IMR-90 (cell line): ENCODE data around the gene FAM163B. TPM values are rescaled to one million over a fixed set of nuclear protein-coding genes. Genes with fewer than 3 reads are reported as not detected.

Experiments
- ATAC-seq: fragments of 200-7000 bp; cut with Tn5 transposase; 2 replicates; pipeline ENCODE4 v1.9.1; 2020; ENCODE audit warnings: low read depth, mild to moderate bottlenecking, moderate library complexity
- BruUV-seq: library from RNA; stranded (reverse); fragments of 400-500 nt; replicated peaks from 2 replicates; lab custom pipeline; 2021; lab: Mats Ljungman, UMichigan
- CTCF ChIA-PET: fragments of 300-600 bp; formaldehyde crosslinking; extraction: SDS; loops from one replicate; lab custom pipeline; 2021; ENCODE audit warnings: antibody characterized with exemption; lab: Yijun Ruan, JAX
- POLR2A ChIA-PET: fragments of 300-600 bp; sonication (Branson Sonifier 250); formaldehyde crosslinking; loops from one replicate; lab custom pipeline; 2022; ENCODE audit warnings: antibody characterized with exemption; ENCODE audit not compliant: unreplicated experiment; lab: Charles Lee
- DNase-seq: peaks from one replicate; pipeline ENCODE4 v3.0.0; 2013
- H2AFZ ChIP-seq: replicated peaks from 2 replicates; pipeline ENCODE3; 2013; ENCODE audit warnings: low read length, mild to moderate bottlenecking; ENCODE audit not compliant: poor library complexity
- H2AK5ac ChIP-seq: 2 replicates; pipeline ENCODE4 v1.6.1; 2013; ENCODE audit warnings: low read depth, low read length, inconsistent platforms
- H2AK9ac ChIP-seq: replicated peaks from 2 replicates; pipeline ENCODE3; 2013; ENCODE audit warnings: mild to moderate bottlenecking, low read depth, low read length, moderate library complexity; ENCODE audit not compliant: poor library complexity
- H2BK120ac ChIP-seq: 2 replicates; pipeline ENCODE4 v1.6.1; 2013; ENCODE audit warnings: low read depth, low read length, inconsistent platforms
- H2BK15ac ChIP-seq: 3 replicates; pipeline ENCODE4 v1.6.1; 2013; ENCODE audit warnings: low read depth, low read length, inconsistent platforms
- H2BK20ac ChIP-seq: 2 replicates; pipeline ENCODE4 v1.6.1; 2013; ENCODE audit warnings: low read depth, mild to moderate bottlenecking, inconsistent platforms, low read length, moderate library complexity
- H2BK5ac ChIP-seq: 2 replicates; pipeline ENCODE4 v1.6.1; 2013; ENCODE audit warnings: mild to moderate bottlenecking, low read depth, low read length, inconsistent platforms; ENCODE audit not compliant: poor library complexity, severe bottlenecking
- H3K14ac ChIP-seq: replicated peaks from 2 replicates; pipeline ENCODE4 v1.6.1; 2013; ENCODE audit warnings: low read depth, low read length, inconsistent platforms
- H3K18ac ChIP-seq: 2 replicates; pipeline ENCODE4 v1.6.1; 2013; ENCODE audit warnings: low read depth, low read length, control low read depth
- H3K23ac ChIP-seq: 2 replicates; pipeline ENCODE4 v1.6.1; 2013; ENCODE audit warnings: low read depth, low read length, inconsistent platforms
- H3K27ac ChIP-seq: 2 replicates; pipeline ENCODE4 v1.5.1; 2013; ENCODE audit warnings: mild to moderate bottlenecking, control low read depth, low read length; ENCODE audit not compliant: insufficient read depth
- H3K27me3 ChIP-seq: 2 replicates; pipeline ENCODE4 v1.6.1; 2013; ENCODE audit warnings: low read length; ENCODE audit not compliant: control insufficient read depth, insufficient read depth
- H3K36me3 ChIP-seq: 2 replicates; pipeline ENCODE4 v1.6.1; 2013; ENCODE audit warnings: low read length, mixed read lengths; ENCODE audit not compliant: control insufficient read depth, insufficient read depth
- H3K4ac ChIP-seq: 2 replicates; pipeline ENCODE4 v1.6.1; 2013; ENCODE audit warnings: low read depth, low read length, inconsistent platforms
- H3K4me1 ChIP-seq: 2 replicates; pipeline ENCODE4 v1.6.1; 2013; ENCODE audit warnings: low read length, mixed read lengths; ENCODE audit not compliant: control insufficient read depth, insufficient read depth
- H3K4me2 ChIP-seq: 2 replicates; pipeline ENCODE4 v1.6.1; 2013; ENCODE audit warnings: low read depth, mild to moderate bottlenecking, control low read depth, low read length, moderate library complexity
- H3K4me3 ChIP-seq: 2 replicates; pipeline ENCODE4 v1.5.1; 2013; ENCODE audit warnings: low read depth, mild to moderate bottlenecking, control low read depth, low read length, moderate library complexity; ENCODE audit not compliant: insufficient read depth
- H3K56ac ChIP-seq: 2 replicates; pipeline ENCODE4 v1.6.1; 2013; ENCODE audit warnings: low read length, inconsistent platforms; ENCODE audit not compliant: insufficient read depth; ENCODE audit errors: extremely low read depth
- H3K79me1 ChIP-seq, 2 experiments: 2 replicates each; pipeline ENCODE4 v1.6.1; 2013; ENCODE audit warnings: low read length in 2 of 2, inconsistent platforms in 1 of 2, low read depth in 1 of 2
- H3K9ac ChIP-seq: 2 replicates; pipeline ENCODE4 v1.6.1; 2013; ENCODE audit warnings: low read depth, low read length, control low read depth
- H3K9me1 ChIP-seq: 2 replicates; pipeline ENCODE4 v1.6.1; 2013; ENCODE audit warnings: low read length, inconsistent platforms; ENCODE audit not compliant: insufficient read depth
- H3K9me3 ChIP-seq: 2 replicates; pipeline ENCODE4 v1.6.1; 2013; ENCODE audit warnings: low read length; ENCODE audit not compliant: control insufficient read depth, insufficient read depth
- H4K20me1 ChIP-seq: 2 replicates; pipeline ENCODE4 v1.6.1; 2013; ENCODE audit warnings: low read length, inconsistent platforms; ENCODE audit not compliant: insufficient read depth
- H4K5ac ChIP-seq: 2 replicates; pipeline ENCODE4 v1.6.1; 2013; ENCODE audit warnings: mild to moderate bottlenecking, low read depth, low read length, control low read depth
- H4K8ac ChIP-seq, 2 experiments: 2 replicates each; pipeline ENCODE4 v1.6.1; 2013; ENCODE audit warnings: low read depth in 2 of 2, low read length in 2 of 2, control low read depth in 1 of 2, inconsistent platforms in 1 of 2
- H4K91ac ChIP-seq: 2 replicates; pipeline ENCODE4 v1.6.1; 2013; ENCODE audit warnings: low read depth, low read length, inconsistent platforms; ENCODE audit not compliant: insufficient read depth
- BHLHE40 ChIP-seq: fragments of 150-350 bp; IDR thresholded peaks from 2 replicates; pipeline ENCODE4 v1.6.1; 2016; ENCODE audit warnings: mild to moderate bottlenecking, low read depth, low read length
- CEBPB ChIP-seq: IDR thresholded peaks from 2 replicates; pipeline ENCODE4 v1.6.1; 2012; ENCODE audit warnings: low read depth, low read length, improper control_type of control experiment
- CHD1 ChIP-seq: IDR thresholded peaks from 2 replicates; pipeline ENCODE4 v1.6.1; 2012; ENCODE audit warnings: low read depth, low read length, improper control_type of control experiment
- CTCF ChIP-seq: conservative IDR thresholded peaks from 2 replicates; pipeline ENCODE4 v1.5.1; 2012; ENCODE audit warnings: mild to moderate bottlenecking, low read depth, low read length, improper control_type of control experiment
- ELK1 ChIP-seq: fragments of 150-350 bp; IDR thresholded peaks from 2 replicates; pipeline ENCODE4 v1.6.1; 2016; ENCODE audit warnings: low read depth, mild to moderate bottlenecking, low read length, moderate library complexity, borderline replicate concordance
- MAFK ChIP-seq: IDR thresholded peaks from 2 replicates; pipeline ENCODE4 v1.6.1; 2012; ENCODE audit warnings: low read depth, low read length, improper control_type of control experiment
- MAZ ChIP-seq: IDR thresholded peaks from 2 replicates; pipeline ENCODE4 v1.6.1; 2012; ENCODE audit warnings: low read depth, mild to moderate bottlenecking, low read length, improper control_type of control experiment, moderate library complexity, borderline replicate concordance
- MXI1 ChIP-seq: IDR thresholded peaks from 2 replicates; pipeline ENCODE4 v1.6.1; 2012; ENCODE audit warnings: low read depth, mild to moderate bottlenecking, low read length, moderate library complexity, borderline replicate concordance
- NFE2L2 ChIP-seq: fragments of 150-350 bp; IDR thresholded peaks from 2 replicates; pipeline ENCODE4 v1.6.1; 2016; ENCODE audit warnings: low read depth, mild to moderate bottlenecking, low read length
- POLR2A ChIP-seq: IDR thresholded peaks from 2 replicates; pipeline ENCODE4 v1.6.1; 2012; ENCODE audit warnings: mild to moderate bottlenecking, low read depth, low read length
- RAD21 ChIP-seq: IDR thresholded peaks from 2 replicates; pipeline ENCODE4 v1.6.1; 2012; ENCODE audit warnings: low read length, improper control_type of control experiment
- RCOR1 ChIP-seq: IDR thresholded peaks from 2 replicates; pipeline ENCODE4 v1.6.1; 2012; ENCODE audit warnings: mild to moderate bottlenecking, low read length, improper control_type of control experiment; ENCODE audit not compliant: insufficient replicate concordance
- RFX5 ChIP-seq: IDR thresholded peaks from 2 replicates; pipeline ENCODE4 v1.8.0; 2012; ENCODE audit warnings: low read depth, mild to moderate bottlenecking, low read length, moderate library complexity
- SMC3 ChIP-seq: fragments of 150-350 bp; IDR thresholded peaks from 2 replicates; pipeline ENCODE4 v1.6.1; 2016; ENCODE audit warnings: low read depth, mild to moderate bottlenecking, antibody characterized with exemption, low read length, moderate library complexity
- USF2 ChIP-seq: fragments of 150-350 bp; IDR thresholded peaks from 2 replicates; pipeline ENCODE4 v1.6.1; 2017; ENCODE audit warnings: mild to moderate bottlenecking, antibody characterized with exemption, low read length, low read depth
- WGBS, 2 experiments: methylation state at CpG; one replicate each; pipeline versions ENCODE4 v1.1.5 to v1.1.7; 2013; ENCODE audit warnings: missing lambda C conversion rate in 2 of 2; ENCODE audit not compliant: insufficient read length in 1 of 2; ENCODE audit errors: extremely low coverage in 2 of 2; 5-methylcytosine and 5-hydroxymethylcytosine counted together
- dilution Hi-C: fragments of 300-500 bp; cut with HindIII; formaldehyde crosslinking; loops from one replicate; pipeline ENCODE4 v1.14.3; 2018; ENCODE audit warnings: low sequenced_read_pairs; ENCODE audit not compliant: unreplicated experiment
- in situ Hi-C: fragments of 300-500 bp; cut with MboI; formaldehyde crosslinking; loops from 3 replicates; pipeline ENCODE4 v1.14.3; 2019; ENCODE audit warnings: low sequenced_read_pairs, inconsistent platforms, mixed read lengths
- intact Hi-C: fragments of 100-400 bp; cut with micrococcal nuclease; formaldehyde crosslinking; loops from 2 replicates; pipeline ENCODE4 v1.10.0; 2022
- polyA plus RNA-seq, 3 experiments: library from polyadenylated mRNA; depleted of rRNA; stranded (reverse); fragments of >200 nt; gene quantifications; 2 replicates each; pipeline ENCODE4 v1.2.3, GENCODE V29; 2012; ENCODE audit warnings: low replicate concordance in 1 of 3
- total RNA-seq: library from RNA; depleted of rRNA; stranded (reverse); fragments of >200 nt; gene quantifications from 2 replicates; pipeline ENCODE4 v1.2.3, GENCODE V29; 2012

Gene FAM163B
- total and polyA plus RNA-seq, 2 of the 4 experiments (the other 2 are of a cell fraction): not detected

GRCh38 chr9:133531293-133531692, 77.9 kb downstream of the FAM163B start (continued):
- TF ChIP-seq ELK1: no peak

- in situ Hi-C loops (loop anchor here (10.0 kb wide), 2 partner anchors 205 to 465 kb away; partner anchors contain the start of genes SARDH and VAV2), intact Hi-C loops (no loop called here), dilution Hi-C loops (no loop called here)
- 60% methylated on average over 1 of the region's 7 CpGs; no CpG with 5 or more reads in 1 of the 2 experiments for WGBS, 2 experiments
- H3K4me1 ChIP-seq: peaks cover 4% of the 10 kb centered on the region; the same call in 1 of the 2 replicates
- H4K20me1 ChIP-seq: peaks cover 5% of the 10 kb centered on the region; the same call in 1 of the 2 replicates
- no peak overlapping the region for H3K18ac ChIP-seq
- H2AK9ac ChIP-seq: peak overlapping the region; percentile 13
- H2BK20ac ChIP-seq: no peak overlapping the region
- H3K79me1 ChIP-seq: no peaks in the 10 kb centered on the region
- H3K4me3 ChIP-seq: no peak overlapping the region
- no peak overlapping the region for H3K23ac ChIP-seq
- ChIA-PET POLR2A (no interaction called here), CTCF (no interaction called here)
- no peak overlapping the region for H2AK5ac ChIP-seq
- no peak overlapping the region for H4K91ac ChIP-seq
- H3K4ac ChIP-seq: no peak overlapping the region
- no peak overlapping the region for H3K27ac ChIP-seq
- no peak overlapping the region for H3K9ac ChIP-seq
- H2BK5ac ChIP-seq: no peak overlapping the region
- DNase-seq: no peak
- H3K27me3 ChIP-seq: peaks cover 76% of the 10 kb centered on the region
- no peak overlapping the region for H2BK120ac ChIP-seq
- no peak overlapping the region for H3K4me2 ChIP-seq
- H3K36me3 ChIP-seq: no peaks in the 10 kb centered on the region
- no peak overlapping the region for H4K8ac ChIP-seq
- no peak for TF ChIP-seq RCOR1
- no peak for TF ChIP-seq USF2
- no peak for TF ChIP-seq NFE2L2
- no peak for TF ChIP-seq RFX5
- no peak for TF ChIP-seq BHLHE40
- TF ChIP-seq CEBPB: no peak
- no peak for TF ChIP-seq SMC3
- no peak for TF ChIP-seq POLR2A
- no peak for TF ChIP-seq MAFK
- no peak for TF ChIP-seq MXI1
- TF ChIP-seq CHD1: no peak
- TF ChIP-seq MAZ: no peak
- no peak for TF ChIP-seq RAD21
- TF ChIP-seq CTCF: no peak
- no peak overlapping the region for H2BK15ac ChIP-seq
- no peaks in the 10 kb centered on the region for H3K9me1 ChIP-seq
- no peak overlapping the region for H4K5ac ChIP-seq
- H3K14ac ChIP-seq: no peak overlapping the region
- BruUV-seq: no TSS peak
- no peak overlapping the region for H3K56ac ChIP-seq
- H3K9me3 ChIP-seq: no peaks in the 10 kb centered on the region
- no peak for ATAC-seq
- H2AFZ ChIP-seq: no peak overlapping the region
Observed at GRCh38 chr9:133529874-133530273, 79.3 kb downstream of the FAM163B start.
